ENCODE data around the gene SCGB1A1.

DNA sequence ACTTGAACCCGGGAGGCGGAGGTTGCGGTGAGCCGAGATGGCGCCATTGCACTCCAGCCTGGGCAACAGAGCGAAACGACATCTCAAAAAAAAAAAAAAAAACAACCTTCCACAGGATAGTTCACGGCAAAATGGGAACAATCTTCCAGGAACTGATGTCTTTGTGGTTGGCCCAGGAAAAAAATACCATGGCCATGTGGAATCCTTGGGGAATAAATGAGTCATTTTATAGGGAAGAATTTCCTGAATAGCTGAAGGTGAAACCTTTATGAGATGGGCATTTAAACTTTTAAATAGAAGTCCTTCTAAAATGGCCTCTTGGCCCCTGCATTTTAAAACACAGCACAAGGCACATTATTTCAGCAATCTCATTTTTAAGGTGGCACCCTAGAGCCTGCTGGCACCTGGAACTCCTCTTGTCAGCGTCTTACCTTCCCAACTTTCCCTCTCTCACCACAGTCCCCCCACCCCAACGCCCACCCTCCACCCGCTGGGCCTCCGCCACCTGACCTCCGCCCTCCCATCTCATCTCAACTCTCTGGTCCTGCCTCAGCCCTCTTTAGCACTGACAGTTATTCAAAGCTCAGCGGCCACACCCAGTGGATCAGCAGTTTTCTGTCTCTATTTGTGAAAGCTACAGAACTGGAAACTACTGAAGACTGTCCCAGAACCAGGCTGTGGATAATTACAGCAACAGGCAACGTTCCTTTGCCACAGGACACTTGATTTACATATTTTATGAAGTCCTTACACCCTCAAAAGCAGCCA lies 43.1 kb downstream of the SCGB1A1 start:
- no peak for TF ChIP-seq ZFX (IDR thresholded peaks at IDR 0.05; ENCODE audit: borderline replicate concordance)
- TF ChIP-seq, protein P1, sequence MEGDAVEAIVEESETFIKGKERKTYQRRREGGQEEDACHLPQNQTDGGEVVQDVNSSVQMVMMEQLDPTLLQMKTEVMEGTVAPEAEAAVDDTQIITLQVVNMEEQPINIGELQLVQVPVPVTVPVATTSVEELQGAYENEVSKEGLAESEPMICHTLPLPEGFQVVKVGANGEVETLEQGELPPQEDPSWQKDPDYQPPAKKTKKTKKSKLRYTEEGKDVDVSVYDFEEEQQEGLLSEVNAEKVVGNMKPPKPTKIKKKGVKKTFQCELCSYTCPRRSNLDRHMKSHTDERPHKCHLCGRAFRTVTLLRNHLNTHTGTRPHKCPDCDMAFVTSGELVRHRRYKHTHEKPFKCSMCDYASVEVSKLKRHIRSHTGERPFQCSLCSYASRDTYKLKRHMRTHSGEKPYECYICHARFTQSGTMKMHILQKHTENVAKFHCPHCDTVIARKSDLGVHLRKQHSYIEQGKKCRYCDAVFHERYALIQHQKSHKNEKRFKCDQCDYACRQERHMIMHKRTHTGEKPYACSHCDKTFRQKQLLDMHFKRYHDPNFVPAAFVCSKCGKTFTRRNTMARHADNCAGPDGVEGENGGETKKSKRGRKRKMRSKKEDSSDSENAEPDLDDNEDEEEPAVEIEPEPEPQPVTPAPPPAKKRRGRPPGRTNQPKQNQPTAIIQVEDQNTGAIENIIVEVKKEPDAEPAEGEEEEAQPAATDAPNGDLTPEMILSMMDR (IDR thresholded peaks at IDR 0.05) = no peak
